ENCODE data around the gene ZNF556.
"Not testable (repeated sequence)": the region's sequence is repeated elsewhere in the genome, so short reads cannot be mapped to it uniquely, and the experiment has no call there.

GRCh38 chr19:2903326-2903725 lies 36.2 kb downstream of the ZNF556 start:
- not testable (repeated sequence) for TF ChIP-seq CTCF, POLR2A (IDR thresholded peaks at IDR 0.05)

Data from uterus (tissue), 2 donors.